Head of caudate nucleus (tissue), 42 donors: ENCODE measurements around the gene MAGOH.
"Not testable (repeated sequence)": the region's sequence is repeated elsewhere in the genome, so short reads cannot be mapped to it uniquely, and the experiment has no call there.

Source experiments
- DNase-seq, 42 donors: peaks; one replicate each; pipeline versions ENCODE4 v3.0.0 to v3.0.0-alpha.2; 2020 to 2021; ENCODE audit warnings: mixed read lengths in 7 of 42
- intact Hi-C: fragments of 100-400 bp; cut with DNase I; formaldehyde crosslinking; loops from one replicate; pipeline ENCODE4 v1.15.0; 2022

MAGOH gene

DNA sequence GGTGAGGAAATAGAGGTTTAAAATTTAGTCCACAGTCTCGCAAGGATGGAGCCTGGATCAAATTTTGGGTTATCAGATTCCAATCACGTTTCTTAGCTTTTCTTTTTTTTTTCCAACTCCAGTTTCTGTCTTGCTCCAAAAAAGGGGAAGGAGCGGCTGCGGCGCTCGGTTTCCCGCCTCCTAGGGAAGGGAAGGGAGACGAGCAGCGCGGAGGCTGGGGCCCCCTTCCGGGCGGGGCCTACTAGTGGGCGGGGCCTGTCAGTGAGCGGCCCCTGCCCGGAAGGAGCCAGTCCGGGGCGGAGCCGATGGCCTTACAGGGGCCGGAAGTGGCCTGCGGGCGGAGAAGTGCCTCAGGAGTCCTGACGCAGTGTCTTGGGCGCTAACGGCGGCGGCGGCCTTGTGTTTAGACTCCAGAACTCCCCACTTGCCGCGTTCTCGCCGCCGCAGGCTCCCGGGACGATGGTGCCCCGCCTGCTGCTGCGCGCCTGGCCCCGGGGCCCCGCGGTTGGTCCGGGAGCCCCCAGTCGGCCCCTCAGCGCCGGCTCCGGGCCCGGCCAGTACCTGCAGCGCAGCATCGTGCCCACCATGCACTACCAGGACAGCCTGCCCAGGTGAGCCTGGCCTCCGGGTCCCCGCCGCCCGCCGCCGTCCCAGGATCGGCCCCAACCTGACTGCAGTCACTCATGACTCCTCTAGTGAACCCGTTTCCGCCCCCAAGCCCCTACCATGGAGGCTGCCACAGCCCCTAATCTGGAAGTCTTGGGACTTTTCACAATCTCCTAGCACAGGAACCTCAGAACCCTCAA, 41.6 kb downstream of the MAGOH start, which contains the start of gene CPT2:
Gene CPT2 (plus strand): TSS at position 340 of the 806 bp plus-strand sequence. CDS start 120 bp downstream, at position 460.
- DNase-seq = peak; percentile 86 to 98 (median 95)
- intact Hi-C loops = no loop called here

DNA sequence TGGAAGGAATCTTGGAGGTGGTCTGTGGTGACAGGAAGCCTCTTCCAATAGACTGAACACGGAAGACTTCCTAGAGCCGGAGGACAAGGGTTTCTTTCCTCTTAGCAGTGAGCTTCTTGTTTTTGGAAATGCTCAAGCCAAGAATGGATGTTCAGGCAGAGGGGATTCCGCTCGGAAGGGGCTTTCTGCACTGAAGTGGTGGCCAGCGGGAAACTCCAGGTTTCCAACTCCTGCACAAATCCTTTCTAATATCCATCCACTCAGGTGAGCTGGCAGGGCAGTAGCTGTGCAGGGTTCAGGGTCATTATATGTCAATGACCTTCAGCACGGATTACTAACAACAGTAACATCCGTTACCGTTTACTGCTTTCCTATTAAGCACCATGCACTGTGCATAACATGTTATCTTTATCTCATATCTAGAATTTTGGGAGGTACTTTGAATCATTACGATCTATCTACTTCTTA, 42.3 kb downstream of the MAGOH start:
- intact Hi-C loops = no loop called here

DNA sequence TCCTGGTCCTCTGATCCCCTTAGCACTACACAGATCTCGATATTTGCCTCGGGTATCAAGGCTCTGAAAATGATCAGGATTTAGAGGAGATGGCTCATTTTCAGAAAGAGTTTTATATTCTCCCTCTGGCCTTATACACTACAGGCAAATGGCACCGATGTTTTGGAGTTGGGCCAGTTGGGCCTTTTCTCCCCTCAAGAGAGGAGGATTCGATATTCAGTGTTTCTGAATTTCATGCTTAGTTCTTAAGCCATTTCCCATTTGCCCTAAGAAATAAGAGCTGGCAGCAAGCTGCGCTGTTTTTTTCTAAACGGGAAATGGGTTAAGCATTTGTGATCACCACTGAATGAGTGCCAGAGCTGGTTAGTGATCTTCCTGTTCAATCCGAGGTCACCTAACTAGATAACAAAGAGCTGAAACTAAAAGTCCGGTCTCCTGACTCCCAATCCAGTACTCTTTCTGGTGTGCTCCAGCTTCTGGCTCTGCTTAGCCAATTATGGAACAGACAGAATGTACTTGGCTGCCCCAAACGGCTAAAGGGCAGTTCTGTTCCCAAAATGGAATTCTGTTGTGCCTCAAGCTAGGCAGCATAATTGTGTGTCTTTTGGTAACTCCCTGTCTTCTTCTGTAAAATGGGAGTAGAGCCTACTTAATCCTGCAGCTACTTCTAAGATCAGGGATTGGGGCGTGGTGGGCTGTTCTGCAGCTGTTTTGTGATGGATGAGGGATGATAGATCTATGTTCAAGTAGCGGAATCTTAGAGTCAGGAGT, 42.9 kb downstream of the MAGOH start:
- no peak for DNase-seq
- intact Hi-C loops = no loop called here

More for the DNA sequence above, 42.3 kb downstream of the MAGOH start:
- peak in 1 of 42 donors; percentile 37 for DNase-seq

GRCh38 chr1:53190210-53190611, 48.1 kb downstream of the MAGOH start:
- DNase-seq = no peak
- intact Hi-C loops = no loop called here

- DNase-seq = no peak
- intact Hi-C loops = no loop called here
These were observed 49.3 kb downstream of the MAGOH start for GRCh38 chr1:53189061-53189460.

- DNase-seq = no peak
- intact Hi-C loops = no loop called here
These were observed 50.2 kb downstream of the MAGOH start for GRCh38 chr1:53188099-53188498.

- intact Hi-C loops = no loop called here
- DNase-seq = no peak
These were observed 50.9 kb downstream of the MAGOH start for GRCh38 chr1:53187401-53187800.

GRCh38 chr1:53186533-53186932, 51.8 kb downstream of the MAGOH start:
- intact Hi-C loops = no loop called here
- DNase-seq = no peak

GRCh38 chr1:53185955-53186297, 52.4 kb downstream of the MAGOH start:
- DNase-seq, intact Hi-C loops: not testable (repeated sequence)

- intact Hi-C loops = no loop called here
- no peak for DNase-seq
These were observed 55.0 kb downstream of the MAGOH start for GRCh38 chr1:53183095-53183990.

GRCh38 chr1:53182716-53183094, 55.6 kb downstream of the MAGOH start:
- no peak for DNase-seq
- intact Hi-C loops = no loop called here

DNA sequence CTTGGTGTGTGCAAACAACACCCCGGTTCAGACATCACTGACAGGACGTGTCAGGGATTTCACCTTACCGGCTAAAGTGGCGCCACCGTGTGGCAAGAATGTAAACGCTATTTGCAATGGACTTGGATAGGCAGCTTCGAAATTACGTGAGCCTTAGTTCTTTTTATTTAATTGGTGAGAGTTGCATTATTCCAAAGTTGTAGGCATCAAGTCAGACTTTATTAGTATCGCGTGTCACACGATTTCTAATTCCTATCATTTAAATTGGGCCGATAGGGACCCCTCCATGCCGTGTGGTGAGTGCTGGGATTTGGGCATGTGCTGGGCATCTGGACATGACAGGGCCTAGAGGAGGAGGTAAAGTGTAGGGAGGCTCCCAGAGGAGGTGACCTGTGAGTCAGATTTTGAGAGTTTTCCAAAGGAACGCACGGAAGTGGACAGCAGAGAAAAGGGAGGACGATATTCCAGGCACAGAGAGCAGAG, 56.2 kb downstream of the MAGOH start:
- intact Hi-C loops = no loop called here
- DNase-seq = peak; percentile 67 to 93 (median 86)

DNA sequence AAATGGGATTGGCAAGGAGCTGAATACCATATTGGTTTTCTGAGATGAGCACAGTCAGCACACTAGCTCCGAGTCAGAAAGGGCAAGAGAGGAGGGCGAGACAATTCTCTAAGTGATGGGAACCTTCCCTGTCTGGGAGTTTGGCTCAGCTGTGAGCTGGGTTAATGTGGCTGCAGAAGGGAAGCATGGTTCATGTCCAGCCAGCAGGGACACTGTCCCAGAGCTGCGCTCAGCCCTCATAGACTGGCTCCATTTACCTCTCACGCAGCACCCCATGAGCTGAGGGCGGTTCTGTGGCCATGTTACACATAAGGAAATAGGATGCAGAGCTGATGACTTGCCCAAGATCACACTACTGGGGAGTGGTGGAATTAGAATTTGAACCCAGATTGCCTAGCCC, 57.4 kb downstream of the MAGOH start:
- intact Hi-C loops = no loop called here
- DNase-seq = no peak

DNA sequence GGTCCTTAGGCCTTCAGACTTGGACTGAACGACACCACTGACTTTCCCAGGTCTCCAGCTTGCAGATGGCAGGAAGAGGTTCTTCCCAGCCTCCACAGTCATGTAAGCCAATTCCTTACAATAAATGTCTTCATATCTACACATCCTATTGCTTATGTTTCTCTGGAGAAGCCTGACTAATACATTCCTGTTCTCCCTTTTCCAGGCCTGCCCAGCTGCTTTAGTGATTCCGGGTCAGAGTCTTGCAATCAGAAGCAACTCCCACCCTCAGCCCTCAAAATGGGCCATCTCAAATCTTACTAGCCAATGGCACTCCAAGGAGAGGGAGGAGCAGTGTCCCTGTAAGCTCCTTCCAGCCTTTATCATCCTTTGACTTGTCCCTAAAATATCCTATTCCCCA, 58.1 kb downstream of the MAGOH start:
- intact Hi-C loops = no loop called here
- no peak for DNase-seq
